IPS DF 4.7 (cell line): ENCODE results near the gene SULT1E1.

Experiments used
- DNase-seq: peaks from one replicate; pipeline ENCODE4 v3.0.0-alpha.2; 2013; ENCODE audit warnings: low spot score; ENCODE audit errors: extremely low read depth

The SULT1E1 gene, protein sequence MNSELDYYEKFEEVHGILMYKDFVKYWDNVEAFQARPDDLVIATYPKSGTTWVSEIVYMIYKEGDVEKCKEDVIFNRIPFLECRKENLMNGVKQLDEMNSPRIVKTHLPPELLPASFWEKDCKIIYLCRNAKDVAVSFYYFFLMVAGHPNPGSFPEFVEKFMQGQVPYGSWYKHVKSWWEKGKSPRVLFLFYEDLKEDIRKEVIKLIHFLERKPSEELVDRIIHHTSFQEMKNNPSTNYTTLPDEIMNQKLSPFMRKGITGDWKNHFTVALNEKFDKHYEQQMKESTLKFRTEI

DNA sequence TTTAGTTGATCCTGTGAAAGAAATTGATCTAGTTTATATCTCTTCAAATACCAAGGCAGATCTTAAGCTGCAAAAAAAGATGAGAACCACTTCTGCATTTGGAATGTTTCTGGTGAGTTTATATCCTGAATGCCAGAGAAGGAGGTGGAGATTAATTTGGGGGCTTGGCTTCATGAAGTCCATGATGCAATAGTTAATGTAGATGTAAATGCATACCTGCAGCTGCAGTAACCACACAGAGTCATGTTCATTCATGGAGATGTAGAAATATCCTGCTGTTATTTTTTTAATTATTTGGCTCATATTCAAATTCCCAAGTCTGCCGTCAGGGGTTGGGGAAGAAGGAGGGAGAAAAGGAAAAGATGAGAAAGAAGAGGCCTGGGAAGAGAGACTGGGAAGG lies at the start of gene SULT1E1:
SULT1E1 (minus strand) TSS at position 94 of the 400 bp plus-strand sequence. CDS start 2,501 bp downstream, outside the sequence.
- DNase-seq = no peak

DNA sequence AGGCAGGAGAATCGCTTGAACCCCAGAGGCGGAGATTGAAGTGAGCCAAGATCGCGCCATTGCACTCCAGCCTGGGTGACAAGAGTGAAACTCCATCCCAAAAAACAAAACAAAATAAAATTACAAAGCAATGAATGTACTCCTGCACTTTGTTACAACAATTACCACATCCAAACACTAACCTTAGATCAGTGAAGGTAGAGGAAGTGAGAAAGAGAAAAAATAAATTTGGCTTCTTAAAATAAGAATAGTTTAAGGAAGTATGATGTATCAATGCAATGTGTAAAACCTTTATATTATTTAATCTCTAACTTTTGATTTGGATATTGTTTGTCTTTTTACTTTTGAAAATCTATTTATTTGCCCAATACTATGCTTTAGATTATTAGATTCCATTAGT lies 49.2 kb upstream of the SULT1E1 start:
- no peak for DNase-seq

DNA sequence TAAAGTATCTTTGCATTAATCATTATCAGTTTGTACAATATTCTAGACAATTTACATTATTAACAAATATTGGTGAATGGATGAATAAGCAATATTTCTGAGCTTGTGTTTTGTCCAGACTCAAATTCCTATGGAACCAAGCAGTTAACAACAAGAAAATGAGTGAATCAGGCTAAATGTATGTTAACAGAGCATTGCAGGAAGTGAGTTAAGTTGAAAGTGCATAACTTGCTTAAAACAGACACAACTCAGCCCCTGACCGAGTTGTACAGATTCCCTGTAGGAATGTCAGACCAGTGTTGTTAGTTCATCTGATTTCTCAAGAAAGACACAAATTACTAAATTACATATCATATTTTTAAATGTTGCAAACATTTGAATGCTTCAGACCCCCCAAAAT lies 47.2 kb upstream of the SULT1E1 start:
- no peak for DNase-seq

DNA sequence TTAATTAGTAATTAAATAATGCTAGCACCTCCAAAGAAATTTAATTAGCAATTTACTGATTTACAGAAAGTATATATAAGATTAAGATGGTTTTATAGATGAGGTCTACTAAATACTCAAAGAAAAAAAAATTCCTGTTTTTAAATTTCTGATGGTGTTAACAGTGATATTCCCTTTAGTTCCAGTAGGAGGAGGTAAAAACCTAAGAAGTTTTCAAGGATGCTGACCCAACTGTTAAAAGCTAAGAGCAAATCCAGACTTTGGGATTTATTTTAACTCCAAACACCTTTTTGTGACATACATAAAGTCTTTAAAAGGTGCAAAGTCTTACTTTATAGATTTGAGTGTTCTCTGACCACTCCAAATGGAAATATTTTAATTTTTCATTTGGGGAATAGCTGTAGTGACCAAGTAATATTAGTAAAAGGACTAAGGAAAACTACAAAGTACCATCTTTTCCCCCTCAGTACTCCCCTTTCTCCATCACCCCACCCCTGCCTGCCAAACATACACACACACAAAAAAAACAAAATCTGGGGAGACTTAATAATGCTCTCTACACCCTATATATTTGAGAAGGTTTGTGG lies 36.7 kb upstream of the SULT1E1 start:
- no peak for DNase-seq

DNA sequence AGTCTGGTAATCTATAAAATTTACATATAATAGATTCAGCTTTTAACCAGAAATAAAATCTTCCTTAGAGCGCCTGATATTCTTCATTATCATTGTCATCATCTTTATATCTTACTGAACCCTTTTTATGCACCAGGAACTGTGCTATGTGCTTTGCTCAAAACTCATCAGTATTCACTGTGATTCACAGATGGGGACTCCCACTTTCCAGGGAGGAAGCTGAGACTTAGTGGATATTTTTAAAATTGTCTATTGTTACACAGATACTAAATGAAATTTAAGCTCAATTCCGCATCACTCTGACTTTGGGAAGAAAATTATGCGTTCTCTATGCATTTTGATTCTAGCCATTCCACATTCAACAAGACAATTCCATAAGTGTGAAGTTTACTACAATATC lies 34.8 kb upstream of the SULT1E1 start:
- DNase-seq = no peak

DNA sequence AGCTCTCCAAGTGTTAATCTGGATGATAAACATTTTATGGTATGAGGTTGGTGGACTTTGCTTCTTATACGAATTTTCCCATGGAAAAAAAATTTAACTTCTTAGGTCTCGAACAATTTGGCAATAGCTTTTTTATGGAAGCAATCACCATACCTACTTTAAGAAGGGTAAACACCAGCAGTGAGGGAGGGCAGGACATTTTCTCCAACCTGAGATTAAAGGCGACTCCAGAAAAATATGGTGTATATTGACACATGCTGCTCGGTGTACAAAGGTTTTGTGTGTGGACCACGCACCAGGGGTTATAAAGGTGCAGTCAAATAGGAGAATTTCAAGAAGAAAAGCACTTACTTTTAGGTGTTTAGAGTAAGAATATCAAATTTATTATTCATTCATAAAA lies 34.2 kb upstream of the SULT1E1 start:
- no peak for DNase-seq

DNA sequence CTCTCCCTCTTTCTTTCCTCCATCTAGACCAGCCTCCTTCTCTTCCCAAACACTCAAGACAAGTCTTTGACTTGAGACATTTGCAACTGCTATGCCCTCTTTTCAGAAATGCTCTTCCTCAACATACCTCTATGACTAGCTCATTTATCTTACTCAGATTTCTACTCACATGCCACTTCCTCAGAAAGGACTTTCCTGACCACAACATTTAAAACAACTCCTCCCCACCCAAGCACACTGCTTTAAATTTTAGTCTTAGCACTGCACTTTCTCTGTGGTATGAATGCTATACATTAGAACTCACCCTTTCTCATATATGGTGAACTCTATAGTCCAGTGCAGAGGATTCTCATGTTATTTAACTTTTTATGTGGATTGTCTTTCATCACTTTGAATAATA lies 28.4 kb upstream of the SULT1E1 start:
- no peak for DNase-seq

DNA sequence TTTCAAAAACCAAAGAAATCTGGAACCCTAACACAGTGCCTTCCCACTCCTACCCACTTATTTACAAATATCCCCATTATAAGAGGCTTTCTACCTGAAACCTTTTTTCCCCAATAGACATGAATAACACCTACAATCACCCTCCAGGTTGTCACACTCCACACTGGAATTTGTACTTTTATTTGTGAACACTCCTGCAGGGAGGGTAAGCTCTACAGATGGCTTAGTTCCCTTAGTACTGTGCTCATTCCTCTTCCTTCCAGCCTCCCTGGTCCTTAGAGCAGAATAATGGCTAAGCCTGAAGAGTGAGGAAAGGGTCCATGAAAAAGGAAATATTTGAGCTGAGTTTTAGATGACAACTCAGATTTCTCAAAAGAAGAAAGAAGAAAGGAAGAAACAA lies 22.2 kb upstream of the SULT1E1 start:
- no peak for DNase-seq

DNA sequence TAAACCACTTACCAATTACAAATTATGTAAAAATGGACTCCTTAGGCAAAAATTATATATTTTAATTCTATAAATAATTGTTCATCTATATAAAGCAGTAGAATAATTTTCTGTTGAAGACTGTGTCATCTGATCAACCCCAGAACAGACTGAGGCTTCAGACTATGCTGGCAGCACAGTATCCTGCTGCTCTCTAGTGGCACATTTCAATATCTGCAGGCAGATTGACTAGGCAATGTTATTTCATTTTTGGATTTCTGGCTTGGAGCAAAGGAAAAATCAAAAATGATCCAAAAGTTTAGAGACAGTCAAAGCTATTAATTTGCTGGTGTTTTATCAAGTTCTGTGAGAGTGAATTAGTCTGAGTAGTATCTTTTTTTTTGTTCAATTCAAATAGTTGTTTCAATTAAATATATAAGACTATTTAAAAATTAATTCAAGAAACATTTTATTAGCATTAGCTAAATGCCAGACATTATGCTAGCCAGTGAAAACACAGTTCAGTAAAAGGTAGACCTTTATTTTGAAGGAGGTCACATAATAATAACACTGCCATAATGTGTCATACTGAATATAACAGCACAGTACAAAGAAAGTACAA lies 21.3 kb upstream of the SULT1E1 start:
- peak; percentile 2 for DNase-seq

DNA sequence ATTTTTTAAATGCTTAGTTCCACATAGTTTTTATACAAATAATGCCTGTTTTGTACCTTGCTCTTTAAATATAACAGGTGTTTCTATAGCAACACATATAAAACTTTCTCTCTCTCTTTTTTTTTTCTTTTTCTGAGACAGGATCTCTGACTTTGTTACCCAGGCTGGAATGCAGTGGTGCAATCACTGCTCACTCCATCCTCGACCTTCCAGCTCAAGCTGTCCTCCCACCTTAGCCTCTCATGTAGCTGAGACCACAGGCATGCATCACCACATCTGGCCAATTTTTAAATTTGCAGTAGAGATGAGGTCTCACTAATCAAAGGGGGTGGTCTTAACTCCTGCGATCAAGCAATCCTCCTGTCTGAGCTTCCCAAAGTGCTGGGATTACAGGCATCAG lies 18.3 kb upstream of the SULT1E1 start:
- DNase-seq = no peak

DNA sequence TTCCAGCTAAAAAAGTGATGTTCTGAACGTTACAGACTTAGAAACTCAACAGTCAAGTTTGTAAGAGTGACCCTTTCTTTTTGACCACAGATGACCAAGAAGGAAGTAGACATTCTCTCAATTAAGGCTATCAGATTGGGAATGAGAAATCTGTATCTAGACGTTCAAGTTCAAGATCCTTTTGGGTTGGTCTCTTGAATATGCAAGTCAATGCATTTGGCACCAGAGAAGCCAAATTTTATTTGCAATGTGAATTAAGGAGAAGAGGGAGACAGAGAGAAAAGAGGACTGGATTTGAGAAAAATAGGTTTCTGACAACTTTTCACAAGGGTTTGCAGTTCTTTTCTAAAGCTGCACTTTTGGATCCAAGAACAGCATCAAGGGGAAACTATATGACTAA lies 17.5 kb upstream of the SULT1E1 start:
- DNase-seq = no peak

DNA sequence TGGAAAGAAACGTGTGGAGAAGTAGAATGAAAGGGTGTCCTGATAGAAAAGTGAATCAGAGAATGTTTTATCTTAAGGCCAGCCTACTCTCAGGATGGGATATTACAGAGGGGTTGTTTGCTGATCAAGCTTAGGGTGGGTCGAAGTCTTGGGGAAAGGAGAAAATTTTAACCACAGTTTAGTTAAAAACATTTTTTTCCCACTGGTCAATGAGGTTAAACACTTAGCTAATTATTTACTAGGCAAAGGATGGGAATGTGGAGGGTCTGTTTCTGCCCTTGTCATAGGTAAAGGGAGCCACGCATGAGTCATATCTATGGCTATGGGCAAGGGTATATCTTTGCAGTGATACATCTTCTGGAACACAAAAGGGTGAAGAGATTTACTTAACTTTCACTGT lies 16.1 kb upstream of the SULT1E1 start:
- no peak for DNase-seq

DNA sequence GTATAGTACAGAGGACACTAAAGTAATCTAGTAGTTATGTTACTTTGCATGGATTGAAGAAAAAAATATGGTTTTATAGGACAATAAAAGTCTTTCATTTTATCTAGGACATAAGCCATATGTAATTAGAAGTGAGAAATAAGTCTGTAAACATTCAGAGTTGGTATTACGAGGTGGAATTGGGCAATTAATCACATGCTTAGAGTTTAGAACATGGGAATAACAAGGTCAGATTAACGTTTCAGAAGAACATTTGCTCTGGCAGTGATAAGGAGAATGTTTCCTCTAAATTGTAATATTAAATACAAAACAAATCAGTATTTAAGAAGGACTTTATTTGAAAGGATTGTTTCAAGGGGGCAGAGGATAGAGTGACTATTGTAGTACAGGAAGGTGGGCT lies 15.6 kb upstream of the SULT1E1 start:
- DNase-seq = no peak

DNA sequence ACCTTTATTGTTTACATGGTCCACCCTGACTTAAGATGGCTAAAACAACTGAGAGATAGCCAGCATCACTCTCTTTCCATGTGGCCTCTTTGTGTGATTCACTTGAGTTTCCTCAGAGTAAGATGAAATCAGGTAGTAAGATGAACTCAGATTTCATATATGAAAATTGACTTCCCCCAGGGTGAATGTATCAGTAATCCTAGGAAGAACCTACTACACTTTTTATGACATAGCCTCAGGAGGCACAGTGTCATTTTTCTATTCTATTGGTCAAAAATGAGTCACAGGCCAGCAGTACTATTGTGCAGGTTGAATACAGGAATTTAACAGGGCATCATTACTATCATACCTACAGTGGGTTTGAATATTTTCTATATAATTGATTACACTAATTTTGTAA lies 14.6 kb upstream of the SULT1E1 start:
- DNase-seq = no peak

DNA sequence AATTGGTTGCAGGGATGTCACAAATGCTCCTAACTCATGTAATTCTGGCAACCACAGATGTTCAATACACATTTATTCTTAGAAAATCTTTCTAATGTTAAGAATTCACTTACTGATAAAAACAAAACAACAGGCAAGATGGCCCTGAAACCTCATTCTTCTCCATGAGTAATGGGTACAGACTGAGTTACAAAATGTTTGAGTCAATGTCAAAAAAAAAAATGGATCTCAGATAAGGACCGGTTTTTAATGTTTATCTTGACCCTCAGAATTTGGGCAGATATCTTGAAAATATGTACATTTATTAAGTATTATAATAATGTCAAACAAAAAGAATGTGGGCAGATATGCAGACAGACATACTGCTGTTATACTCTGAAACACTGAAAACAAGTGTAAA lies 1.8 kb upstream of the SULT1E1 start:
- no peak for DNase-seq

DNA sequence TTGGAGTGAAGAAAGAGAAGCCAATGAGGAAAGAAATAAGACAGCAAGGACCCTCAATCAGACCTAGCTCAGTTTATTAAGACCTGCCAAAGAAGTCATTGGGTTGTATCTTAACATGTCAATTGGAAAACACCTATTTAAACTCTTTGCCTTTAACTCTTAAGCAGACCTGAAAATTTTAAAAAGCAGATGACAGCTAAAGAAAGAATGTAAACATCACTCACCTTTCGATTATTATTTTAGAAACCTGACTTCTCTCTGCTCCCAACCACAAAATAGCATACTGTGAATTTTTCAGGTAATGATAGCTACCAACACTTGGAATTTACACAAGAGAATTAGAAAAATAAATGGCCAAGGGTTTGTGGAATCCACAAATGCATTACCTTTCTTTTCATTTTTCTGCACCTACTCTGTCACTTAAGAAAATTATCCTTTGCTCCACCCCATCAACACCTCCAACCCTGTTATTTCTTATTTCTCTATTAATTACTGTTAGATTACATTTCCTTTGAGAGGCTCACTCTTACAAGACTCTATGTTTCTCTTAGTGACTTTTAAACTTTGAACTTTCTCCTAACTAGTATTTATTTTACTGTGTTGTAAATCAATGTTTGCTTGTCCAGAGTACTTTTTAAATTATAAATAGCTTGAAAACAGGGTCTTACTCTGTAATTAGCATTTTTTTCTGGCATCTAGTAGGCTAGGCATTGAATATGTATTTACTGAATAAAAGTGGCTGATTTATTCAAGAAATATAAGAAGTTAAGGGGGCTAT lies 765 bp upstream of the SULT1E1 start:
- DNase-seq = no peak

DNA sequence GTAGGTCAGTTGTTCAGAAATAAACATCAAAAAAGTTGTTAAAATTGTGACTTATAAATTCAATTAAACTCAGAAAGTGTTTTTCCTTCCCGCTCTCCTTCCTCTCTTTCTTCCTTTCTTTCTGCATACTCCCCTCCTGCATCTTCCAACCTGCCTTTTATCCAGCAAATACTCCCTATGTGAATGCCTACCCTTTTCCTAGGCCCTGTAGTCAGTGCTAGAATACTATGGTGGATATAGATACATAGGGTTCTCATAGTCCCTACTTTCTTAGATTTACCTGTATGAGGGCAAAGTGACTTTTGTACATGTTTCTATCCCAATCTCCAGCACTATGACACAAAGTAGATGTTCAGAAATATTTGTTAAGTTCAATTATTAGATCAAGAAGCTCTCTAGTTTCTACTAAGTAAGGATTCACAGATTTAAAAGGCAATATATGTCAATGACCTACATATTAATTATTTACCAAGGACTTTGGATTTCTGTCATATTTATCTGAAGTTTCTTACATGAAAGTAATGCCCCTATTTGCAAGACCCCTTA lies 732 bp downstream of the SULT1E1 start:
- no peak for DNase-seq

DNA sequence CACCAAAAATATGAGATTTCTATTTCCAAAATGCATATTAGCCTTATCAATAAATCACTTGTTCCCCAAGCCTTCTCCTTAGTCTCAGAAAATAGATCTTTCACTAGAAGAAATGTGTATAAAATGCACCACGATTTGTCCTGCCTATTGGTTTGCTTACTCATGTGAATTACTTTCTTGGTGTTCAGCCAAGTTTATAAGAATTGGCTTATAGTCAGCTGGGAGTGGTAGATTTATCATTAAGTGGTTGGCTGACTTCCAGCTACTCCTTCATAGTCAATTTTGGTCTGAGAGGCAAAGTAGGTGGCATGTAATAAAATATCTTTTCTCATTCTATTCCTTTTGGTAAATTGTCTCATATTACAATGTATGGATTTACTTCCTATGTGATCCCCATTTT lies 1.3 kb downstream of the SULT1E1 start:
- DNase-seq = no peak

DNA sequence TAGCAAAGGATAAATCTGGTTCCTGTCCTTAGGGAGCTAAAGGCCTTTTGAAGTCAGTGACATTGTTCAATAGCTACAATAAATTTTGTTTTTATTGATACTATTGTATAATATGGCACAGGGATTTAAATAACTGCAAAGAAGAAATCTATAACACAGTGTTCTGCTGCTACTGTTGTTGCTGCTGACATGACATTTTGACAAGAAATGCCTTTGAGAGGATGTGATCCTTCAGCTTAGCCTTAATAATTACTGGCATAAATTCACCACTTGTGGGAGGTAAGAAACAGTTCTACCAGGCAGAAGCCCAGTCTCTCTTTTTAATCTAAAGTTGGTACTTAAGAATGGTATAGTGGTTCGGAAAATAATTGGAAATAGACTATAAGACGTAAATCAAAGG lies 4.1 kb downstream of the SULT1E1 start:
- no peak for DNase-seq

DNA sequence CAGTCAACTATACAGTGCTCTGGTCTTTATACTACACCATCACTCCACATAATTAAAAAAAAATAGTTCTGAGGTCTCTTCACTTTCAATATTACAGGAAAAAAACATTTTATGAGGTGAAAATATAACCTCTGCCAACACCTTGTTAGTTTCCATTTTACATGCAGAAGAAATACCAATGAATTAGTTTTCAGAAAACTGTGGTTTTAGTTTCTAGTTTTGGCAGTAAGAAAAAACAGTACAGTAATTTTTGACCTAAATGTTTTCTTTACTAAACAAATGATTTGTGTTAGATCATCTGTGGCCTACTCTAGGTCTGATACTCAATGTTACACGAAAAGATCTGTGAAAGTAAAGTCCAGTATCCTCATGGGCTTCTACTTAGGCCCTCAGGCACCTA lies 10.0 kb downstream of the SULT1E1 start:
- DNase-seq = no peak

DNA sequence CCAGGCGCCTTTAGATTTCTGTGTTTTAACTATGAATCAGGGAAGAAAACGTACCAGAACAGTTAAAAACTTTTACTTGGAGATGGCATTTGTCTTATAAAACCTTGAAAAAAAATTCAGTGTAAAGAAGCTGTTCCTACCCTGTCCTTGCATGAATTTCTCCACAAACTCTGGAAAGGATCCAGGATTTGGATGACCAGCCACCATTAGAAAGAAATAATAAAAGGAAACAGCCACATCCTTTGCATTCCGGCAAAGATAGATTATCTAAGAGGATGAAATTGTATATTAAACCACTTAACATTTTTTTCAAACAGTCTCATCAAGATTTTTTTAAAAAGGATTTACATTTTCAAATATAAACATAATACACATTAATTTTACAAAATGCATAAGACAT lies 10.6 kb downstream of the SULT1E1 start:
- no peak for DNase-seq

DNA sequence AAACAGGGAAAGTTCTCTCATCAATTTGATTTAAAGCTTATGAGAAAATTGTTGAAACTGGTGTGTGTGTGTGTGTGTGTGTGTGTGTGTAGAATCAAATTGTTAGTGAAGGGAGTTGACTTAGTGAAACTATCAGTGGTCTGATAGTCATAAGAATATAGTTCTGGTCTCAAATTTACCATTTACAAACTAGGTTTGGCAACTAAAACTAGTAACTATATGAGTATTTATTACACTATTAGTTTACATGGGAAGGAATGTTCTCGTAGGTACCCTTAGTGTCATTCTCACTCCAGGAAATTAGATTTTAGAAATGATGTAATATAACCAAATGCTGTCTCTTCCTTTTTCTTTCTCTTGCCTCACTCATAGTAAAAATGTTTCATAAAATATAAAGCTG lies 11.9 kb downstream of the SULT1E1 start:
- no peak for DNase-seq
